Psoas muscle (tissue), 8 donors: Measurements from ENCODE around the gene MBOAT7. TPM values are rescaled to one million over a fixed set of nuclear protein-coding genes. Genes with fewer than 3 reads are reported as not detected.

ENCODE experiments used
- ATAC-seq, 4 donors: fragments of 200-7000 bp; cut with Tn5 transposase; one replicate each; pipeline ENCODE4 v1.9.1; 2020; ENCODE audit warnings: moderate library complexity in 3 of 4, mild to moderate bottlenecking in 2 of 4
- DNase-seq, 2 donors: peaks; one replicate each; pipeline ENCODE4 v3.0.0-alpha.2; 2020
- H3K27ac ChIP-seq: fragments of 200-600 bp; one replicate; pipeline ENCODE4 v1.8.0; 2022
- H3K27me3 ChIP-seq, 3 donors: fragments of 200-600 bp in 1 of 3; one replicate each; pipeline versions ENCODE4 v1.6.1 to v1.8.0; 2013 to 2022; ENCODE audit warnings: low read length in 2 of 3, mild to moderate bottlenecking in 2 of 3, moderate library complexity in 1 of 3; ENCODE audit not compliant: insufficient read depth in 3 of 3
- H3K36me3 ChIP-seq, 2 donors: fragments of 200-600 bp in 1 of 2; one replicate each; pipeline versions ENCODE4 v1.6.1 to v1.8.0; 2013 to 2022; ENCODE audit warnings: low read depth in 1 of 2, mild to moderate bottlenecking in 1 of 2, moderate library complexity in 1 of 2; ENCODE audit not compliant: insufficient read depth in 1 of 2
- H3K4me1 ChIP-seq: fragments of 200-600 bp; one replicate; pipeline ENCODE4 v1.8.0; 2022
- H3K4me3 ChIP-seq: fragments of 200-600 bp; one replicate; pipeline ENCODE4 v1.8.0; 2022; ENCODE audit warnings: mild to moderate bottlenecking
- H3K9me3 ChIP-seq: fragments of 200-600 bp; one replicate; pipeline ENCODE4 v1.8.0; 2022
- WGBS, 3 donors: extraction: QIAGEN DNeasy Blood & Tissue Kit; methylation state at CpG; one replicate each; pipeline versions ENCODE4 v1.1.6 to v1.1.7; 2013; 5-methylcytosine and 5-hydroxymethylcytosine counted together
- intact Hi-C, 2 donors: fragments of 100-400 bp; cut with DNase I; formaldehyde crosslinking; loops; one replicate each; pipeline versions ENCODE4 v1.11.0 to v1.14.2; 2022
- polyA plus RNA-seq, 3 donors: library from polyadenylated mRNA; stranded (reverse); fragments of 200-250 nt; gene quantifications; one replicate each; pipeline ENCODE4 v1.2.3, GENCODE V29; 2013
- total RNA-seq, 4 donors: library from RNA; stranded (reverse); fragmentation: NEBNext Ultra II Directional in 2 of 4; extraction: Animal tissue kit (Norgen Biotek cat#: 25700) in 2 of 4; gene quantifications; one replicate each; pipeline versions ENCODE4 v1.2.1 to v1.2.4, GENCODE V29; 2021 to 2023
- TF ChIP-seq, protein P1 (sequence below): fragments of 200-600 bp; IDR thresholded peaks from one replicate; pipeline ENCODE4 v1.8.0; 2022; ENCODE audit warnings: antibody characterized with exemption
- donor health status: healthy with polysubstance abuse.
- donor health status: DM: no; HTN: no; CAD: no; lungs with moderate emphysema.
- donor health status: Bipolar disorder and iron deficiency.
- donor health status: healthy.
- donor health status: DM: yes; HTN: yes; CAD: no.
- donor health status: DM: no; HTN: no; CAD: no.
- donor health status: DM: no; HTN: no; CAD: no.
- donor health status: DM: yes; HTN: yes; CAD: no.

MBOAT7 gene
- total and polyA plus RNA-seq, 7 donors = 6.2 to 17.8 (median 10.1) TPM

DNA sequence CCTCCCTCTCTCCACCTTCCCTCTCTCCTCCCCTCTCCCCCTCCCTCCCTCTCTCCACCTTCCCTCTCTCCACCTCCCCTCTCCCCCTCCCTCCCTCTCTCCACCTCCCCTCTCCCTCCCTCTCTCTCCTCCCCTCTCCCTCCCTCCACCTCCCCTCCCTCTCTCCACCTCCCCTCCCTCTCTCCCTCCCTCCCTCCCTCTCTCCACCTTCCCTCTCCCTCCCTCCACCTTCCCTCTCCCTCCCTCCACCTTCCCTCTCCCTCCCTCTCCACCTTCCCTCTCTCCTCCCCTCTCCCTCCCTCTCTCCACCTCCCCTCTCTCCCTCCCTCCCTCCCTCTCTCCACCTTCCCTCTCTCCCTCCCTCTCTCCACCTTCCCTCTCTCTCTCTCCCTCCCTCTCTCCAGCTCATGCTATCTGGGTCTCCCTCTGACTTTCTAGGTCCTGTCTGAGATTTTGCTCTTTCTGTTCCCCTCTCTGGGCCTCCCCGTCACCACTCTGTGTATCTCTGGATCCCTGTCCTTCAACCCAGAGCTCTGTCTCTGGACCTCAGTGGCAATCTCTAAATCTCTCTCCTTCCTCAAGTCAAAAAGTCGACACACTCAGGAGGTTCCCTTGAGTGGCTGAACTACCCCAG lies 55.3 kb downstream of the MBOAT7 start:
- Histone ChIP-seq H3K27me3 (no peaks in the 10 kb centered on the region), H3K4me3 (no peak overlapping the region), H3K9me3 (no peaks in the 10 kb centered on the region), H3K4me1 (peaks cover 16% of the 10 kb centered on the region), H3K36me3 (peaks cover 2 to 42% of the 10 kb centered on the region in 2 donors), H3K27ac (no peak overlapping the region)
- 64 to 71% (median 65%) methylated on average over 2 of the region's 2 CpGs for WGBS, 3 donors
- intact Hi-C loops = no loop called here
- ATAC-seq (no peak), DNase-seq (no peak)
- TF ChIP-seq, protein P1, sequence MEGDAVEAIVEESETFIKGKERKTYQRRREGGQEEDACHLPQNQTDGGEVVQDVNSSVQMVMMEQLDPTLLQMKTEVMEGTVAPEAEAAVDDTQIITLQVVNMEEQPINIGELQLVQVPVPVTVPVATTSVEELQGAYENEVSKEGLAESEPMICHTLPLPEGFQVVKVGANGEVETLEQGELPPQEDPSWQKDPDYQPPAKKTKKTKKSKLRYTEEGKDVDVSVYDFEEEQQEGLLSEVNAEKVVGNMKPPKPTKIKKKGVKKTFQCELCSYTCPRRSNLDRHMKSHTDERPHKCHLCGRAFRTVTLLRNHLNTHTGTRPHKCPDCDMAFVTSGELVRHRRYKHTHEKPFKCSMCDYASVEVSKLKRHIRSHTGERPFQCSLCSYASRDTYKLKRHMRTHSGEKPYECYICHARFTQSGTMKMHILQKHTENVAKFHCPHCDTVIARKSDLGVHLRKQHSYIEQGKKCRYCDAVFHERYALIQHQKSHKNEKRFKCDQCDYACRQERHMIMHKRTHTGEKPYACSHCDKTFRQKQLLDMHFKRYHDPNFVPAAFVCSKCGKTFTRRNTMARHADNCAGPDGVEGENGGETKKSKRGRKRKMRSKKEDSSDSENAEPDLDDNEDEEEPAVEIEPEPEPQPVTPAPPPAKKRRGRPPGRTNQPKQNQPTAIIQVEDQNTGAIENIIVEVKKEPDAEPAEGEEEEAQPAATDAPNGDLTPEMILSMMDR = no peak

DNA sequence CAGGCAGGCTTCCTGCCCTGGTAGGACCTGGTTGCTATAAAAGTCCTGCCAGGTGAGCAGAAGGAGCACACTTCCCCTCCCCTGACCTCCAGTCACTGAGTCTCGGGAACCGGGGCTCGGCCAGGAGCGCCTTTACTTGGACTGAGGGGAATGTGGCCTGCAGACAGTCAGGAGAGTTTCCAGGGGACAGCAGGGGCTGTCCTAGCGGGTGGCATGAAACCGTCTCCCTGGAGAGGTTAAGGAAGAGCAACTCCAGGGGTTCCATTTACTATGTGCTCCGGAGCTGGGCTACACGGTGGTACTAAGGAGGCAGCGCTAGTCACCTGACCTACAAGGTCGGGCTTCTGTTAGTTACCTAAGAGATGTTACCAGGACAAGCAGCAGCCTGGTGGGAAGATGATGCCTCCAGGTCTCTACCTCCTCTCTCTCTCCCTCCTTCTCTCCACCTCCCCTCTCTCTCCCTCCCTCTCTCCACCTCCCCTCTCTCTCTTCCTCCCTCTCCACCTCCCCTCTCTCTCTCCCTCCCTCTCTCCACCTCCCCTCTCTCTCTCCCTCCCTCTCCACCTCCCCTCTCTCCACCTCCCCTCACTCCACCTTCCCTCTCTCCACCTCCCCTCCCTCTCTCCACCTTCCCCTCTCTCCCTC lies 55.9 kb downstream of the MBOAT7 start:
- peaks cover 10% of the 10 kb centered on the region for H3K4me1 ChIP-seq
- no peak overlapping the region for H3K4me3 ChIP-seq
- ATAC-seq (no peak), DNase-seq (no peak)
- peaks cover 2 to 45% of the 10 kb centered on the region in 2 donors for H3K36me3 ChIP-seq
- WGBS, 3 donors = 75 to 82% (median 76%) methylated on average over 10 of the region's 10 CpGs
- H3K27me3 ChIP-seq = no peaks in the 10 kb centered on the region
- intact Hi-C loops = no loop called here
- TF ChIP-seq, protein P1 = no peak
- H3K9me3 ChIP-seq = no peaks in the 10 kb centered on the region
- H3K27ac ChIP-seq = no peak overlapping the region

DNA sequence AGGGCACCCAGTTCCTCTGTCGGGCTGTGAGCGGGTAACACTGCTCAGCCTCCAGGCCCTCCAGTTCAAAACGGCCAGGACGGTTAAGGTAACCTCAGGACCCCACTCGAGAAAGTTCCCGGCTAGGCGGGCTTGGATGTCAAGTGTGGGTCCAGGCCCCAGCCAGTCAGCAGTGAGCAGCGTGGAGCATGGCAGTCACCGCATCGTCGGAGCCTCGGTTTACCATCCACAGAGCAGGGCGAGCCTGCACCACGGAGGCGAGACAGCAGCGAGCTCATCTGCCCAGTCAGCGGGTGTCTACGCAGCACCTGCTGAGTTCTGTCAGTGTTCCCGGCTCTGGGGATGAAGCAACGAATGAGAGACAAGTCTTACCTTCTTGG lies 59.8 kb downstream of the MBOAT7 start:
- Histone ChIP-seq H3K9me3 (no peaks in the 10 kb centered on the region), H3K27ac (no peak overlapping the region), H3K4me1 (no peaks in the 10 kb centered on the region), H3K36me3 (peaks cover 2 to 82% of the 10 kb centered on the region in 2 donors), H3K4me3 (no peak overlapping the region), H3K27me3 (no peaks in the 10 kb centered on the region)
- intact Hi-C loops = no loop called here
- no peak for DNase-seq
- ATAC-seq = no peak
- WGBS, 3 donors = 95 to 96% (median 95%) methylated on average over 16 to 20 of the region's 20 CpGs
- TF ChIP-seq, protein P1 = no peak

- WGBS, 3 donors = 94 to 96% (median 95%) methylated on average over 39 to 41 of the region's 41 CpGs
- intact Hi-C loops = no loop called here
- Histone ChIP-seq H3K36me3 (peaks cover 2 to 88% of the 10 kb centered on the region in 2 donors), H3K27ac (no peak overlapping the region), H3K27me3 (no peaks in the 10 kb centered on the region), H3K9me3 (no peaks in the 10 kb centered on the region), H3K4me3 (no peak overlapping the region), H3K4me1 (no peaks in the 10 kb centered on the region)
- ATAC-seq (no peak), DNase-seq (no peak)
- TF ChIP-seq, protein P1 = no peak
These were observed 60.4 kb downstream of the MBOAT7 start for GRCh38 chr19:54128796-54129616.
